Measurements from ENCODE around the gene DSC1. TPM values are rescaled to one million over a fixed set of nuclear protein-coding genes. Genes with fewer than 3 reads are reported as not detected.

The DSC1 gene
- total and polyA plus RNA-seq, 2 of the 13 experiments (the other 11 are each of a cell fraction or from before 2014, with no cell fraction given), result not detected

DNA sequence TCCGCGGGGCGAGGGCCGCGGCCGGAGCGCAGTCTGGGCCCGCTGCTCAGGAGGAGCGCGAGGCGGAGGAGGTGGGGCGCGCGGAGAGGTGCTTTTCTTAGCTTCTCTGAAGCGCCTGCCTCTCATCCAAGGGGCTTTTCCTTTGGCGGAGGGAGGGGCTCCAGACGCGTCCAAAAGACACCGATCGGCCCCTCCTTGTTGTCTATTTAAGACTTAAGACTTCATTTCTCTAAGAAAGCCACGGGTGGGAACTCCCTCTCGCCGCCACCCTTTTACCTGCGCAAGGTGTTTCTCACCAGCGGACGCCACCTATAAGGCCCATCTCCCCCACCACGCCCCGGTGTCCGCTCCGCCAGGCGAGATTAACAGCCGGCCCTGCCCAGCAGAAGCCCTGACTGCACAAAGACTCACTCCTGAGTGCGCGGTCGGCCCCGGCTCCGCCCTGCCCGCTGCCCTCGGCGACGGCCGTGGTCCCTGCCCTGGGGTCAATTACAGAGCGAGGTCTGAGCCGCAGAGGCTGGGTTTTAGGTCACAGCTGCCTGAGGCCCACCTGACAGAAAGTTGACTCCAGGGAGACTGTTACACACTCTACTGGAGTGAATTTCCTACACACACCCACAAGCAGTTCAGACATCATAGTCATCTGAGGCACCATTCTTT is 60.5 kb downstream of the DSC1 start, which contains the start of gene DSC2 (continued):
- TF ChIP-seq, protein P1, sequence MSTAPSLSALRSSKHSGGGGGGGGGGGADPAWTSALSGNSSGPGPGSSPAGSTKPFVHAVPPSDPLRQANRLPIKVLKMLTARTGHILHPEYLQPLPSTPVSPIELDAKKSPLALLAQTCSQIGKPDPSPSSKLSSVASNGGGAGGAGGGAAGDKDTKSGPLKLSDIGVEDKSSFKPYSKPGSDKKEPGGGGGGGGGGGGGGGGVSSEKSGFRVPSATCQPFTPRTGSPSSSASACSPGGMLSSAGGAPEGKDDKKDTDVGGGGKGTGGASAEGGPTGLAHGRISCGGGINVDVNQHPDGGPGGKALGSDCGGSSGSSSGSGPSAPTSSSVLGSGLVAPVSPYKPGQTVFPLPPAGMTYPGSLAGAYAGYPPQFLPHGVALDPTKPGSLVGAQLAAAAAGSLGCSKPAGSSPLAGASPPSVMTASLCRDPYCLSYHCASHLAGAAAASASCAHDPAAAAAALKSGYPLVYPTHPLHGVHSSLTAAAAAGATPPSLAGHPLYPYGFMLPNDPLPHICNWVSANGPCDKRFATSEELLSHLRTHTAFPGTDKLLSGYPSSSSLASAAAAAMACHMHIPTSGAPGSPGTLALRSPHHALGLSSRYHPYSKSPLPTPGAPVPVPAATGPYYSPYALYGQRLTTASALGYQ (CRISPR knock-in tag; IDR thresholded peaks at IDR 0.05), result peak; percentile 24; the same call in 1 of the 2 replicates
- TF ChIP-seq, protein P2, sequence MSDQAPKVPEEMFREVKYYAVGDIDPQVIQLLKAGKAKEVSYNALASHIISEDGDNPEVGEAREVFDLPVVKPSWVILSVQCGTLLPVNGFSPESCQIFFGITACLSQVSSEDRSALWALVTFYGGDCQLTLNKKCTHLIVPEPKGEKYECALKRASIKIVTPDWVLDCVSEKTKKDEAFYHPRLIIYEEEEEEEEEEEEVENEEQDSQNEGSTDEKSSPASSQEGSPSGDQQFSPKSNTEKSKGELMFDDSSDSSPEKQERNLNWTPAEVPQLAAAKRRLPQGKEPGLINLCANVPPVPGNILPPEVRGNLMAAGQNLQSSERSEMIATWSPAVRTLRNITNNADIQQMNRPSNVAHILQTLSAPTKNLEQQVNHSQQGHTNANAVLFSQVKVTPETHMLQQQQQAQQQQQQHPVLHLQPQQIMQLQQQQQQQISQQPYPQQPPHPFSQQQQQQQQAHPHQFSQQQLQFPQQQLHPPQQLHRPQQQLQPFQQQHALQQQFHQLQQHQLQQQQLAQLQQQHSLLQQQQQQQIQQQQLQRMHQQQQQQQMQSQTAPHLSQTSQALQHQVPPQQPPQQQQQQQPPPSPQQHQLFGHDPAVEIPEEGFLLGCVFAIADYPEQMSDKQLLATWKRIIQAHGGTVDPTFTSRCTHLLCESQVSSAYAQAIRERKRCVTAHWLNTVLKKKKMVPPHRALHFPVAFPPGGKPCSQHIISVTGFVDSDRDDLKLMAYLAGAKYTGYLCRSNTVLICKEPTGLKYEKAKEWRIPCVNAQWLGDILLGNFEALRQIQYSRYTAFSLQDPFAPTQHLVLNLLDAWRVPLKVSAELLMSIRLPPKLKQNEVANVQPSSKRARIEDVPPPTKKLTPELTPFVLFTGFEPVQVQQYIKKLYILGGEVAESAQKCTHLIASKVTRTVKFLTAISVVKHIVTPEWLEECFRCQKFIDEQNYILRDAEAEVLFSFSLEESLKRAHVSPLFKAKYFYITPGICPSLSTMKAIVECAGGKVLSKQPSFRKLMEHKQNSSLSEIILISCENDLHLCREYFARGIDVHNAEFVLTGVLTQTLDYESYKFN (CRISPR knock-in tag; conservative IDR thresholded peaks at IDR 0.05), result peak; percentile 55; the same call in 1 of the 2 replicates
- TF ChIP-seq ZNF780A (CRISPR knock-in tag; IDR thresholded peaks at IDR 0.05) (no peak), ZNF121 (CRISPR knock-in tag; IDR thresholded peaks at IDR 0.05) (no peak), FOXO1 (CRISPR knock-in tag; IDR thresholded peaks at IDR 0.05) (peak; percentile 59; the same call in 1 of the 2 replicates), ZNF33A (CRISPR knock-in tag; IDR thresholded peaks at IDR 0.05; ENCODE audit: borderline replicate concordance) (no peak), MLLT10 (CRISPR knock-in tag; IDR thresholded peaks at IDR 0.05) (no peak), CENPX (CRISPR knock-in tag; IDR thresholded peaks at IDR 0.05) (no peak), MTF2 (CRISPR knock-in tag; IDR thresholded peaks at IDR 0.05; ENCODE audit: borderline replicate concordance) (no peak), AGO1 (IDR thresholded peaks at IDR 0.05; ENCODE audit: low read depth, low read length, poor library complexity, severe bottlenecking) (no peak), PHB2 (IDR thresholded peaks at IDR 0.05; ENCODE audit: partially characterized antibody) (no peak), PHF5A (CRISPR knock-in tag; IDR thresholded peaks at IDR 0.05; ENCODE audit: low read depth, unreplicated experiment) (no peak), NR2C2 (CRISPR knock-in tag; IDR thresholded peaks at IDR 0.05; ENCODE audit: borderline replicate concordance) (peak; percentile 52; the same call in 1 of the 2 replicates), BRD4 (CRISPR knock-in tag; IDR thresholded peaks at IDR 0.05) (peak; percentile 83), ZKSCAN8 (CRISPR knock-in tag; IDR thresholded peaks at IDR 0.05; ENCODE audit: borderline replicate concordance) (no peak; the same call in 1 of the 2 replicates), ARNT (IDR thresholded peaks at IDR 0.05) (no peak), ZNF484 (CRISPR knock-in tag; IDR thresholded peaks at IDR 0.05; ENCODE audit: borderline replicate concordance, low read depth) (no peak)
- TF ChIP-seq, protein P3, sequence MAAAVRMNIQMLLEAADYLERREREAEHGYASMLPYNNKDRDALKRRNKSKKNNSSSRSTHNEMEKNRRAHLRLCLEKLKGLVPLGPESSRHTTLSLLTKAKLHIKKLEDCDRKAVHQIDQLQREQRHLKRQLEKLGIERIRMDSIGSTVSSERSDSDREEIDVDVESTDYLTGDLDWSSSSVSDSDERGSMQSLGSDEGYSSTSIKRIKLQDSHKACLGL (CRISPR knock-in tag; IDR thresholded peaks at IDR 0.05), result no peak
- TF ChIP-seq, protein P4, sequence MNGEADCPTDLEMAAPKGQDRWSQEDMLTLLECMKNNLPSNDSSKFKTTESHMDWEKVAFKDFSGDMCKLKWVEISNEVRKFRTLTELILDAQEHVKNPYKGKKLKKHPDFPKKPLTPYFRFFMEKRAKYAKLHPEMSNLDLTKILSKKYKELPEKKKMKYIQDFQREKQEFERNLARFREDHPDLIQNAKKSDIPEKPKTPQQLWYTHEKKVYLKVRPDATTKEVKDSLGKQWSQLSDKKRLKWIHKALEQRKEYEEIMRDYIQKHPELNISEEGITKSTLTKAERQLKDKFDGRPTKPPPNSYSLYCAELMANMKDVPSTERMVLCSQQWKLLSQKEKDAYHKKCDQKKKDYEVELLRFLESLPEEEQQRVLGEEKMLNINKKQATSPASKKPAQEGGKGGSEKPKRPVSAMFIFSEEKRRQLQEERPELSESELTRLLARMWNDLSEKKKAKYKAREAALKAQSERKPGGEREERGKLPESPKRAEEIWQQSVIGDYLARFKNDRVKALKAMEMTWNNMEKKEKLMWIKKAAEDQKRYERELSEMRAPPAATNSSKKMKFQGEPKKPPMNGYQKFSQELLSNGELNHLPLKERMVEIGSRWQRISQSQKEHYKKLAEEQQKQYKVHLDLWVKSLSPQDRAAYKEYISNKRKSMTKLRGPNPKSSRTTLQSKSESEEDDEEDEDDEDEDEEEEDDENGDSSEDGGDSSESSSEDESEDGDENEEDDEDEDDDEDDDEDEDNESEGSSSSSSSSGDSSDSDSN (CRISPR knock-in tag; IDR thresholded peaks at IDR 0.05), result peak; percentile 82

Measured in HepG2 (cell line).